NCI-H1092 treated with DMSO at 0.1 percent for 48 hours (cell line): ENCODE measurements around the gene STAT3.
"Not testable (repeated sequence)": the region's sequence is repeated elsewhere in the genome, so short reads cannot be mapped to it uniquely, and the experiment has no call there.

Source experiments
- DNase-seq: peaks from one replicate; lab custom pipeline; 2025; lab: John Stamatoyannopoulos, UW

Gene STAT3

DNA sequence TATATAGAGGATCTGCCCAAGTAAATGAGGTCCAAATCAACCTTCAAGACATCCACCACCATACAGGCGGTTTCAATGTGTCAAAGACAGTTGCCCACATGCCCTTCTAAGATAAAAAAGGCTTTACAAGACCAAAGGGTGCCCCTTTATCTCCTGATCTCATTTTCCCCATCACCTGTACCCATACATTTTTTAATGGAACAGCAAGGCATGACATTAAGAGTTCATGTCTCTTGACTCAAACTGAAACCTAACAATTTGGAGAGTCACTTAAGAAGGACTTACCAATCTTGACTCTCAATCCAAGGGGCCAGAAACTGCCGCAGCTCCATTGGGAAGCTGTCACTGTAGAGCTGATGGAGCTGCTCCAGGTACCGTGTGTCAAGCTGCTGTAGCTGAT is 40.1 kb downstream of the STAT3 start:
- DNase-seq, result no peak

DNA sequence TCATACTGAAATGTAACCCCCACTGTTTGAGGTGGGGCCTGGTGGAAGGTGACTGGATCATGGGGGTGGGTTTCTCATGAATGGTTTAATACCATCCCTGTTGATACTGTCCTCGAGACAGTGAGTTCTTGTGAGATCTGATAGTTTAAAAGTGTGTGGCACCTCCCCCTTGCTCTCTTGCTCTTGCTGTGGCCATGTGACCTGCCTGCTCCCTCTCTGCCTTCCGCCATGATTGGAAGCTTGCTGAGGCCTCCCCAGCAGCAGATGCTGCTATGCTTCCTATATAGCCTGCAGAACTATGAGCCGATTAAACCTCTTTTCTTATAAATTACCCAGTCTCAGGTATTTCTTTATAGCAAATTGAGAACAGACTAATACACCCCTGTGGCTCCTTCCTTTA is 40.6 kb downstream of the STAT3 start:
- no peak for DNase-seq

- DNase-seq, result no peak
These were observed 41.0 kb downstream of the STAT3 start for GRCh38 chr17:42347198-42347597.

DNA sequence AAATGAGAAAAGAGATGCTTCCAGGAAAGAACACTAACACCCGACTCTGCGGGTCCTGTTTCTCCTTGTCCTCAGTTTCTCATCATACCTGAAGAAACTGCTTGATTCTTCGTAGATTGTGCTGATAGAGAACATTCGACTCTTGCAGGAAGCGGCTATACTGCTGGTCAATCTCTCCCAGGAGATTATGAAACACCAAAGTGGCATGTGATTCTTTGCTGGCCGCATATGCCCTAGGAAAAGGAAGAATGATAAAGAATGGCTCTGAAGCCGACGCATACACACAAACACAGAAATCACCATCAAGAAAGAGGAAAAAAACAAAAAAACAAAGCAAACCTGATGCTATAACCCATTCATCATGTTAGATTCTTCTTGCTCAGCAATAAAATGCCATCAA is 41.8 kb downstream of the STAT3 start:
- DNase-seq, result no peak

- DNase-seq, result no peak
These were observed 42.7 kb downstream of the STAT3 start for GRCh38 chr17:42345396-42346073.

DNA sequence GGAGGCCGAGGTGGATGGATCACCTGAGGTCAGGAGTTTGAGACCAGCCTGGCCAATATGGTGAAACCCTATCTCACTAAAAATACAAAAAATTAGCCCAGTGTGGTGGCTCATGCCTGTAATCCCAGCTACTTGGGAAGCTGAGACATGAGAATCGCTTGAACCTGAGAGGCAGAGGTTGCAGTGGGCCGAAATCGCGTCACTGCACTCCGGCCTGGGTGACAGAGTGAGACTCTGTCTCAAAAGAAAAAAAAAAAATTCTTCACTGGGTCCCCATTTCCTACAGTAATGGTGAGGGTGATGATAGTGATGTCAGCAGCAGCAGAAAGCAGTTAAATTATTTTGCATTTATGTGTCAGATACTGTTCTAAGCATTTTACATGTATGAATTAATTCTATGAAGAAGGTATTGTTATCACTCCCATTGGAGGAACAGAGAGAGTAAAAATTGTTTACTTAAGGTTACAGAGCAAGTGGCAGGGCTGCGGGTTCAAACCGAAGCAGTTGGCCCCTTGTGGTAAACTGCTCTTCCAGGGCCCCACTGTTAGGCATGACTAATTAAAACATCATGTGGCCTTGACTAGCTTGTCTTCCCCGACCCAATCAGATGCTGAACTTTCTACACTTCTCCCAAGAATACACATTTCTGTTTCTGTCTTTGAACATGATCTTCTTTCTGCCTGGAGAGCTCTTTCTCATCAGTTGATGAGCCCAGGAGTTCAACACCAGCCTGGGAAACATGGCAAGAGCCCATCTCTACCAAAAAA is 45.8 kb downstream of the STAT3 start:
- no peak for DNase-seq

- DNase-seq, result no peak
These were observed 46.7 kb downstream of the STAT3 start for GRCh38 chr17:42341568-42341967.

- DNase-seq, result no peak
These were observed 47.5 kb downstream of the STAT3 start for GRCh38 chr17:42340691-42341127.

GRCh38 chr17:42339221-42339620 is 49.0 kb downstream of the STAT3 start:
- no peak for DNase-seq

DNA sequence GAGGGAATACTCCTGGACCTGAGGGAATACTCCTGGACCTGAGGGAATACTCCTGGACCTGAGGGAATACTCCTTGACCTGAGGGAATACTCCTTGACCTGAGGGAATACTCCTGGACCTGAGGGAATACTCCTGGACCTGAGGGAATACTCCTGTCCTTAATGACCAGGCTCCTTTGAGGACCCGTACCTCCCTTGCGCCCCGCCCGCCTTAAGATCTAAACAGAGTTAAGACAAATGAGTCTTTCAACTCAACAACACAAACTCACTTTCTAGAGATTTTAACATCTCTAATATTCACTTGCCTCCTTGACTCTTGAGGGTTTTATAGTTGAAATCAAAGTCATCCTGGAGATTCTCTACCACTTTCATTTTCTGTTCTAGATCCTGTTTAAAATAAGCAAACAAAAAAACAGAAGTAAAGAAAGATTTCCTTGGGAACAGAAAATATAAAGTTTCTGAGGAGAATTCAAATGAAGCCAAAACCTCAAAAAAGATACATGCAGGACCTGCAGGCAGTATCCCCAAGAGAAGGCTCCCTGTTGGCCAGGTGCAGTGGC is 49.7 kb downstream of the STAT3 start:
- no peak for DNase-seq

DNA sequence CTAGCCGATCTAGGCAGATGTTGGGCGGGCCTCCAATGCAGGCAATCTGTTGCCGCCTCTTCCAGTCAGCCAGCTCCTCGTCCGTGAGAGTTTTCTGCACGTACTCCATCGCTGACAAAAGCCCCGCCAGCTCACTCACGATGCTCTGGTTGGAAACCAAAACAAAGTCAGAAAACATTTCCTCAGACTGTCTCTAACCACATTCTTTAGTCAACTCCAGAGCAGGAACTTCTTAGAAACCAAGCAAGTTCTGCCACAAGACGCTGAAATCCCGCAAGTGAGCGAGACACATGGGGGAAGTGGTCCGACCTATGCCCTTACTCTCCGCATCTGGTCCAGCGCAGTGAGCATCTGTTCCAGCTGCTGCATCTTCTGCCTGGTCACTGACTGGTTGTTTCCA is 50.8 kb downstream of the STAT3 start:
- DNase-seq, result no peak

DNA sequence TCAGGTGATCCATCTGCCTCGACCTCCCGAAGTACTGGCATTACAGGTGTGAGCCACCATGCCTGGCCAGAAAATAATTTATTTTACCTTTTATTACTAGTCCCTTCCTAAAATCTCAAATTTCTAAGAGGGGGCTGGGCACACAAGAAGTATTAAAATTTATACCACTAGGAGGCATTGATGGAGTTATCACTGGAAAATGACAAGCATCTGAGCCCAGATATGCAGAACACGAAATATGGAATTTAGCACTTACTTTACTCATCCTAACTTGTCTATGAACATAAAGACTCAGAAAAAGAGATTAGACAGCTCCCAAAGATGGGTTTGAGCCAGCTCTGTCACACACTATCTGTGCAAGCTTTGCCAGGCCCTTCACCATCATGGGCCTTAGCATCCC is 53.6 kb downstream of the STAT3 start:
- no peak for DNase-seq

- DNase-seq, result no peak
These were observed 55.2 kb downstream of the STAT3 start for GRCh38 chr17:42333053-42333452.

DNA sequence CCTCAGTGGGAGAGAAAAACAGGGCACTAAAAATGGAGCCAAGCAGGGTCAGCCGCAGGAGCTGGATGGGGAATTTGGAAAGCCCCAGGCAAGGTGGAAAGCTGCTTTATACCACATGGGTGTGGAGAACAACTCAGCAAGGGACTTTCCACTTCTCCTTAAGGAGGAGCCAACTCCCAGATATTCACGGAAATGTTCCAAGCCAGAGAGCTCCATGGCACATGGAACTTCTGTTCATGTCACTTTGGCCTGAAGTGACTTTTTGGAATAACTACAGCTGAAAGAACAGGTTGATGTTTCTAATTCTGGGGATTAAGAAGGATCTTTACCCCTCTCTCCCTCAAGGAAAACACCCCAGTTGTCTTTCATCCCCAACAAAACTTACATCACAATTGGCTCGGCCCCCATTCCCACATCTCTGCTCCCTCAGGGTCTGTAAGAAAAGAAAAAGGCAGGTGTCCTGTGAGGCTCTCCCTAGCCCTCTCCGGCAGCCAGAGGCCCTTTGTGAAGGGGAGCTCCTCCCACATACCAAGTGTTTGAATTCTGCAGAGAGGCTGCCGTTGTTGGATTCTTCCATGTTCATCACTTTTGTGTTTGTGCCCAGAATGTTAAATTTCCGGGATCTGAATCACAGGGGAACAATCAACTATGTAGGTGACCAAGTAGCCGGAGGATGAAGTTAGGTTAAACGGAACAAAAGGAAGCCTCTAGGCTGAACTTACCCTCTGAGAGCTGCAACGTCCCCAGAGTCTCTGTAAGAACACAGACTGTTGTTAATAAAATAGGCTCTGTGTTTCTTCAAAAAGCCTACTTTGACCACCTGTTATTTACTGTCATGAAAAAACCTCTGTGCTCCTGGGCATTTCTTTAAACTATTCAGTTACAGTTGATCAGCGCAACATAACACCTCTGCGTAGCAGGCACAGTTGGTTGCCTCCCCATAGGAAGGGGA is 58.9 kb downstream of the STAT3 start:
- DNase-seq, result no peak

DNA sequence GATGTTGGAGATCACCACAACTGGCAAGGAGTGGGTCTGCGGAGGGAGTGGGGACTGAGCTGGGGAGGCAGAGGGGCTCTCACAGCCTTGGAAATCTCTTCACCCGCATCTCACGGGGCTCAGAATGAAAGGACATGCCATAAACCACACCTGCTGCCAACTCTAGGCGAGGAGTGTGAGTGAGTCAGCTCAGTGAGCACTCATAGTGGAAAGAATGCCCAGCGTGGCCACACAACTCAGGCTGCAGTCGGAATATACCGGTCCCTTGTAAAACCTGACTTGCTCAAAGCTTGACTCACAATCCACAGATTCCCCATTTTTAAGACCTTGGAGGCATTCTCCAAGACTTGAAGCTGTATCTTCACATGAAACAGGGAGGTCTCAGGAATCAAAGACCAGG is 63.2 kb downstream of the STAT3 start:
- no peak for DNase-seq

DNA sequence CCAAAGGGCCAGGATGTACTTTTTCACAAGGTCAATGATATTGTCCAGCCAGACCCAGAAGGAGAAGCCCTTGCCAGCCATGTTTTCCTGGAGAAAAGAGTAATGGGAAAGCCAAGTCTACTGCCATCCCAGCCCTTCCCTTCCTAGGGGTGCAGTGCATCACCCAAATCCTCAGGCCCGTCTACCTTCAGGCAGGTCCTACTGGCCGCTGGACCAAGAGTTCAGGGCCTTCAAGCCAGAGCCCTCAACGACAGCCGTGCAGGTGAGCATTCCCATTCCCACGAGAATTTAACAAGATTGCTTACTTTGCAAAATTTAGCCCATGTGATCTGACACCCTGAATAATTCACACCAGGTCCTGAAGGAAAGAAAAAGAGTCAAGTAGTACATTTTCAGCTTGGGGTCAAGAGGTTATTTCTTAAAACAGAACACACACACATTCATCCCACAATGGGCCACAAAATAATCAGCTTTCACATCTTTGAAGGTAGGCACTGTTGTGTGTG is 64.9 kb downstream of the STAT3 start:
- no peak for DNase-seq

- DNase-seq, result peak; percentile 84
These were observed 65.6 kb downstream of the STAT3 start for GRCh38 chr17:42322382-42323267.

DNA sequence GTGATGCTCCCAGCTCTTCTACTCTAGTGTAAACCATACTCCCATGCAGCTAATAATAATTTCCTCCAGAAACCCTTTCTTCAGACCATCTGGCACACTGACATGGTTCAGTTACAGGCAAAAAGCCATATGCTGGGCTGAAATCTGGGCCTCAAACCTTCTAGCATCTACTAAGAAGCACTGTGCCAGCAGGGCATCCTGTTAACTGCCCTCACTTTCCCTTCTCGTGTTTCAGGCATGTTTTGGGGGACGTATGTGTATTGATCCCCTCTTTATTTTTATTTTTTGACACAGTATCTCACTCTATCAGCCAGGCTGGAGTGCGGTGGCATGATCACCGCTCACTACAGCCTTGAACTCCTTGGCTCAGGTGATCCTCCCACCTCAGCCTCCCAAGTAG is 66.7 kb downstream of the STAT3 start:
- no peak for DNase-seq

GRCh38 chr17:42317967-42318366 is 70.3 kb downstream of the STAT3 start:
- DNase-seq, result not testable (repeated sequence)

DNA sequence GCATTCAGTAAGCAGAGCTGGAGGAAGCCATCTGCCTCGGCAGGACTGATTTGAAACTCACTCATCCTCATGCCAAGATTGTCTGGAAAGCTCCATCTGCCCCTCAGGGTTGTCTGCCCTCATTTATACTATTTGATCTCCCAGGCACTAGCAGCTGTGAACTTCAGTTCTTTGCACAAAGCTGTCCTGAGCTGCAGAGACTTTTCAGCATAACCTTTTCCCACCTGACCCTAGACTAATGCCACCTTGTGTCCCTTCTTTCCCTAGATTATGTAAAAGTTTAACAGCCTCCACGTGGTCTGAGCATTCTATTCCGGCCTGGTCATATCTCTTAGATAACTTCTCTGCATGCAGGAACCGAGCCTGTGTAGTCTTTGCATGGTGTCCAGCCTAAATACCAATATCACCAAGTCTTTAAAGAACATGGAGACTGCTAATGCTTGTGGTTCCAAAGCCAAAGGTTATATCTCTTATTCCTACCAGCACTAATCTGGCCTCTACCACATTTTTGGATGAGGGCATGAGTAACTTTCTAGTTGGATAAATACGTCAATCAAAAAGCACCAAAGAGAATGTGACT is 70.9 kb downstream of the STAT3 start:
- no peak for DNase-seq

DNA sequence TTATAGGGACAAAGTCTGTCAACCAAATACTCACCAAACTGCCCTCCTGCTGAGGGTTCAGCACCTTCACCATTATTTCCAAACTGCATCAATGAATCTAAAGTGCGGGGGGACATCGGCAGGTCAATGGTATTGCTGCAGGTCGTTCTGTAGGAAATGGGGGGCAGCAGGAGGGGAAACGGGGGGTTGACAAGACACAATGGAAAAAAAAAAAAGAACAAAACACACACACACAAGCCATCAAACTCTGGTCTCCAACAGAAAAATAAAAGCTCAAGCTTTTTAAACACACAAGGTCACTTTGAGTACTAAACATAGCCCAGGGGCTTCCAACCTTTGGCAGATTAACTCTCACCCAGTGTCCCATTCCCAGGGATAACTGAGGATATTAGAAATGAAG is 71.5 kb downstream of the STAT3 start:
- DNase-seq, result no peak
